B cell (primary cell): ENCODE measurements around the gene ZNF335. TPM values are rescaled to one million over a fixed set of nuclear protein-coding genes. Genes with fewer than 3 reads are reported as not detected.

ENCODE experiments used
- ATAC-seq: fragments of 200-7000 bp; cut with Tn5 transposase; one replicate; pipeline ENCODE4 v1.10.0; 2021; ENCODE audit warnings: low read depth, mild to moderate bottlenecking, moderate number of reproducible peaks, moderate library complexity
- CTCF ChIA-PET: fragments of 350-600 bp; sonication (Branson Sonifier 250); formaldehyde crosslinking; loops from one replicate; lab custom pipeline; 2021; ENCODE audit warnings: antibody characterized with exemption, inconsistent platforms; lab: Charles Lee
- POLR2A ChIA-PET: fragments of 350-600 bp; sonication (Branson Sonifier 250); formaldehyde crosslinking; loops from one replicate; lab custom pipeline; 2021; ENCODE audit warnings: antibody characterized with exemption; lab: Charles Lee
- DNase-seq: peaks from one replicate; pipeline ENCODE4 v3.0.0; 2013
- H2AFZ ChIP-seq: 2 replicates; pipeline ENCODE4 v1.6.1; 2012; ENCODE audit warnings: mild to moderate bottlenecking, low read depth, low read length; ENCODE audit not compliant: insufficient read depth, poor library complexity, severe bottlenecking
- H3K27ac ChIP-seq, 2 donors: 1 replicate in 1 of 2; 2 replicates in 1 of 2; pipeline ENCODE4 v1.5.1; 2012 to 2013; ENCODE audit warnings: low read length in 2 of 2, mild to moderate bottlenecking in 2 of 2, moderate library complexity in 1 of 2
- H3K27me3 ChIP-seq, 4 experiments: fragments of 200-600 bp in 1 of 4; sonication (generic) in 1 of 4; replicated peaks in 1 of 4; 1 replicate in 2 of 4; 2 replicates in 2 of 4; pipeline versions ENCODE4 v1.6.1 to v1.7.0; 2013 to 2016; ENCODE audit warnings: low read length in 3 of 4, mild to moderate bottlenecking in 2 of 4, mixed read lengths in 1 of 4, moderate library complexity in 1 of 4; ENCODE audit not compliant: insufficient read depth in 4 of 4, control insufficient read depth in 3 of 4; ENCODE audit errors: control extremely low read depth in 1 of 4
- H3K36me3 ChIP-seq, 2 experiments: replicated peaks in 1 of 2; 1 replicate in 1 of 2; 2 replicates in 1 of 2; pipeline versions ENCODE4 v1.6.1 to v1.7.1; 2013; ENCODE audit warnings: low read length in 1 of 2; ENCODE audit not compliant: insufficient read depth in 2 of 2, control insufficient read depth in 1 of 2; ENCODE audit errors: control extremely low read depth in 1 of 2, extremely low read depth in 1 of 2
- H3K4me1 ChIP-seq, 2 donors: fragments of 200-600 bp in 1 of 2; sonication (generic) in 1 of 2; 1 replicate in 1 of 2; 2 replicates in 1 of 2; pipeline versions ENCODE4 v1.5.1 to v1.6.1; 2013 to 2017; ENCODE audit warnings: low read length in 2 of 2; ENCODE audit not compliant: control insufficient read depth in 2 of 2, insufficient read depth in 2 of 2
- H3K4me2 ChIP-seq: replicated peaks from 2 replicates; pipeline ENCODE3; 2012; ENCODE audit warnings: mild to moderate bottlenecking, low read depth, low read length; ENCODE audit not compliant: poor library complexity, severe bottlenecking
- H3K4me3 ChIP-seq, 5 experiments: fragments of 200-600 bp in 1 of 5; sonication (generic) in 1 of 5; 1 replicate in 3 of 5; 2 replicates in 2 of 5; pipeline versions ENCODE4 v1.5.1 to v1.7.0; 2011 to 2016; ENCODE audit warnings: low read length in 4 of 5, mild to moderate bottlenecking in 4 of 5, low read depth in 2 of 5, control low read depth in 1 of 5, moderate library complexity in 1 of 5; ENCODE audit not compliant: insufficient read depth in 1 of 5; ENCODE audit errors: control extremely low read depth in 1 of 5, extremely low read depth in 1 of 5
- H3K79me2 ChIP-seq: fragments of 200-600 bp; sonication (generic); one replicate; pipeline ENCODE4 v1.6.0; 2016; ENCODE audit warnings: low read length; ENCODE audit not compliant: control insufficient read depth, insufficient read depth
- H3K9ac ChIP-seq: fragments of 200-600 bp; sonication (generic); 2 replicates; pipeline ENCODE4 v1.6.1; 2017; ENCODE audit warnings: mild to moderate bottlenecking, low read length, moderate library complexity
- H3K9me3 ChIP-seq, 3 donors: one replicate each; pipeline versions ENCODE4 v1.6.1 to v1.7.1; 2013; ENCODE audit warnings: low read length in 2 of 3; ENCODE audit not compliant: control insufficient read depth in 2 of 3, insufficient read depth in 1 of 3; ENCODE audit errors: control extremely low read depth in 1 of 3
- H4K20me1 ChIP-seq: 2 replicates; pipeline ENCODE4 v1.6.0; 2012; ENCODE audit warnings: mild to moderate bottlenecking, low read length; ENCODE audit not compliant: insufficient read depth, control insufficient read depth, poor library complexity, severe bottlenecking
- H3K27ac Mint-ChIP-seq: one replicate; pipeline ENCODE4 v1.8.0; 2021; ENCODE audit warnings: mixed read lengths
- H3K27me3 Mint-ChIP-seq: one replicate; pipeline ENCODE4 v1.8.0; 2021; ENCODE audit warnings: mixed read lengths
- H3K4me1 Mint-ChIP-seq: one replicate; pipeline ENCODE4 v1.8.0; 2021; ENCODE audit warnings: mixed read lengths
- H3K4me3 Mint-ChIP-seq: one replicate; pipeline ENCODE4 v1.8.0; 2021; ENCODE audit warnings: mixed read lengths
- H3K9me3 Mint-ChIP-seq: one replicate; pipeline ENCODE4 v1.8.0; 2022; ENCODE audit warnings: mixed read lengths; ENCODE audit not compliant: insufficient read depth
- EZH2 ChIP-seq: IDR thresholded peaks from 2 replicates; pipeline ENCODE4 v1.6.1; 2012; ENCODE audit warnings: borderline replicate concordance, low read depth, mild to moderate bottlenecking, moderate library complexity, low read length; ENCODE audit not compliant: insufficient read depth, poor library complexity, severe bottlenecking
- WGBS: methylation state at CpG from one replicate; pipeline ENCODE4 v1.1.5; 2013; ENCODE audit warnings: missing lambda C conversion rate; ENCODE audit not compliant: insufficient coverage; 5-methylcytosine and 5-hydroxymethylcytosine counted together
- intact Hi-C: fragments of 100-400 bp; cut with micrococcal nuclease; formaldehyde crosslinking; loops from one replicate; pipeline ENCODE4 v1.10.0; 2022
- polyA plus RNA-seq: library from polyadenylated mRNA; depleted of rRNA; stranded (reverse); fragments of >200 nt; gene quantifications from 2 replicates; pipeline ENCODE4 v1.2.3, GENCODE V29; 2012
- total RNA-seq, 2 donors: library from RNA; stranded (reverse); fragments of 120-200 nt in 1 of 2; gene quantifications; 1 replicate in 1 of 2; 2 replicates in 1 of 2; pipeline versions ENCODE4 v1.2.3 to v1.2.4, GENCODE V29; 2013 to 2022
- TF ChIP-seq, protein P1 (sequence below): fragments of 200-600 bp; IDR thresholded peaks from one replicate; pipeline ENCODE4 v1.8.0; 2022; ENCODE audit warnings: antibody characterized with exemption, mild to moderate bottlenecking

ZNF335 gene
- total and polyA plus RNA-seq, 2 donors (not counting 1 experiment from before 2014, with no cell fraction given): 62.3 to 62.7 TPM

DNA sequence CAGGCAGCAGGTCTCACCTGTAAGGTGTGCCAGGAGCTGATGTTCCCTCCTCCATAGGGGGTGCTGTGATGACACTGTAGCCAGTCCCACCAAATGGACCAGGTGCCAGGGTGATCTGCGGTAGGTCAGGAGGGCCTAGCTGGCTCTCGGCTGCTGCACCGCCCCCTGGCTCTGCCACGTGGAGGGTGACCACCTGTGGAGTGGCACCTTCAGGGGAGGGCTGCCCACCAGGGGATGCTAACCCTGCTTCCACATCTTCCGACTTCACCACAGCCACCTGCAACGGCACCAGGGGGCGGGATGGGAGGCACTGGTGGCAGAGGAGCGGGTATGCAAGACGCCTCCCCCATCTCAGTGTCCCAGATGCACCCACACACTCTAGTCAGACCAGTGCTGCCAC lies 18.3 kb downstream of the ZNF335 start:
- TF ChIP-seq EZH2: no peak
- TF ChIP-seq, protein P1, sequence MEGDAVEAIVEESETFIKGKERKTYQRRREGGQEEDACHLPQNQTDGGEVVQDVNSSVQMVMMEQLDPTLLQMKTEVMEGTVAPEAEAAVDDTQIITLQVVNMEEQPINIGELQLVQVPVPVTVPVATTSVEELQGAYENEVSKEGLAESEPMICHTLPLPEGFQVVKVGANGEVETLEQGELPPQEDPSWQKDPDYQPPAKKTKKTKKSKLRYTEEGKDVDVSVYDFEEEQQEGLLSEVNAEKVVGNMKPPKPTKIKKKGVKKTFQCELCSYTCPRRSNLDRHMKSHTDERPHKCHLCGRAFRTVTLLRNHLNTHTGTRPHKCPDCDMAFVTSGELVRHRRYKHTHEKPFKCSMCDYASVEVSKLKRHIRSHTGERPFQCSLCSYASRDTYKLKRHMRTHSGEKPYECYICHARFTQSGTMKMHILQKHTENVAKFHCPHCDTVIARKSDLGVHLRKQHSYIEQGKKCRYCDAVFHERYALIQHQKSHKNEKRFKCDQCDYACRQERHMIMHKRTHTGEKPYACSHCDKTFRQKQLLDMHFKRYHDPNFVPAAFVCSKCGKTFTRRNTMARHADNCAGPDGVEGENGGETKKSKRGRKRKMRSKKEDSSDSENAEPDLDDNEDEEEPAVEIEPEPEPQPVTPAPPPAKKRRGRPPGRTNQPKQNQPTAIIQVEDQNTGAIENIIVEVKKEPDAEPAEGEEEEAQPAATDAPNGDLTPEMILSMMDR: no peak
- intact Hi-C loops: no loop called here
- H3K4me1 ChIP-seq: no peaks in the 10 kb centered on the region
- H3K27ac Mint-ChIP-seq: no peak overlapping the region
- H3K4me3 ChIP-seq: no peak overlapping the region
- ChIA-PET POLR2A (no interaction called here), CTCF (interaction anchor here (0.7 to 2.2 kb wide), 3 partner anchors 9 to 72 kb away, joined by 3 to 11 read pairs (median 6); partner anchors contain the start of gene ZSWIM1)
- H3K36me3 ChIP-seq: peaks cover 0 to 69% of the 10 kb centered on the region in 2 experiments
- no peaks in the 10 kb centered on the region for H3K9me3 Mint-ChIP-seq
- H3K27me3 ChIP-seq: no peaks in the 10 kb centered on the region
- peaks cover 2% of the 10 kb centered on the region for H3K4me1 Mint-ChIP-seq
- H3K4me3 Mint-ChIP-seq: no peak overlapping the region
- ATAC-seq (no peak), DNase-seq (no peak)
- H3K9me3 ChIP-seq: peaks cover 0 to 6% (median 0%) of the 10 kb centered on the region in 3 donors
- no peak overlapping the region for H2AFZ ChIP-seq
- no peak overlapping the region for H3K4me2 ChIP-seq
- no peaks in the 10 kb centered on the region for H3K27me3 Mint-ChIP-seq
- H3K9ac ChIP-seq: no peak overlapping the region
- peaks cover 6% of the 10 kb centered on the region for H4K20me1 ChIP-seq
- no peaks in the 10 kb centered on the region for H3K79me2 ChIP-seq
- WGBS: 95% methylated on average over 9 of the region's 9 CpGs
- H3K27ac ChIP-seq: no peak overlapping the region

DNA sequence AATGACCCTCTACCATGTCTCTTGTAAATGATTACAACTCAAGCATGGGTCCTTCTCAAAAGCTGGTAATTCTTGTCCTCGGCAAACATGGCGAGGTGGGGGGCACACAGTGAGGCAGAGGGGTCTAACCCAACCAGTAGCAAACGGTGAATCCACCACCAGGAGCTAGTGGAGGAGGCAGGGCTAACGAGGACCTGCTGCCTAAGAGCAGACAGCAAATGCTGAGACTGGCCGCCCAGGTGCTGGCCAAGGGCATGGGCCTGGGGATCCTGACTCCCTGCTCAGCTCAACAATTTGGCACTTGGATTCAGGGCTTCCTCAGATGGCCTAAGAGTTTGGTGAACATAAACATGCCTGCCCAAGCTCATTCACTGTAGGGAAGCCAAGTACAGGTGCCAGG lies 19.1 kb downstream of the ZNF335 start:
- no peak overlapping the region for H3K27ac Mint-ChIP-seq
- DNase-seq (no peak), ATAC-seq (no peak)
- ChIA-PET CTCF (interaction anchor here (0.7 to 2.2 kb wide), 4 partner anchors 8 to 72 kb away, joined by 3 to 11 read pairs (median 5); partner anchors contain the start of gene ZSWIM1), POLR2A (no interaction called here)
- H3K9me3 ChIP-seq: peaks cover 0 to 3% (median 0%) of the 10 kb centered on the region in 3 donors
- no peak overlapping the region for H2AFZ ChIP-seq
- no peaks in the 10 kb centered on the region for H3K4me1 ChIP-seq
- H4K20me1 ChIP-seq: peaks cover 8% of the 10 kb centered on the region
- no peaks in the 10 kb centered on the region for H3K27me3 Mint-ChIP-seq
- no peak overlapping the region for H3K4me2 ChIP-seq
- no peak overlapping the region for H3K4me3 Mint-ChIP-seq
- H3K9ac ChIP-seq: no peak overlapping the region
- H3K9me3 Mint-ChIP-seq: no peaks in the 10 kb centered on the region
- no peaks in the 10 kb centered on the region for H3K27me3 ChIP-seq
- H3K27ac ChIP-seq: no peak overlapping the region
- 97% methylated on average over 5 of the region's 5 CpGs for WGBS
- intact Hi-C loops: no loop called here
- no peak overlapping the region for H3K4me3 ChIP-seq
- H3K4me1 Mint-ChIP-seq: peaks cover 4% of the 10 kb centered on the region
- no peak for TF ChIP-seq EZH2
- TF ChIP-seq, protein P1: no peak
- H3K36me3 ChIP-seq: peaks cover 0 to 68% of the 10 kb centered on the region in 2 experiments
- H3K79me2 ChIP-seq: no peaks in the 10 kb centered on the region
